Stomach (tissue), 4 donors: ENCODE measurements around the gene CYTH1.

Experiments used
- EP300 ChIP-seq: sonication (generic); formaldehyde crosslinking; IDR thresholded peaks from one replicate; pipeline ENCODE4 v1.6.1; 2017; ENCODE audit warnings: antibody characterized with exemption
- POLR2A ChIP-seq, 4 donors: fragments of 450-650 bp; IDR thresholded peaks; one replicate each; pipeline ENCODE4 v1.6.1; 2016; ENCODE audit warnings: antibody characterized with exemption in 4 of 4, control low read depth in 2 of 4, mild to moderate bottlenecking in 1 of 4, moderate library complexity in 1 of 4
- POLR2AphosphoS5 ChIP-seq, 3 donors: sonication (generic); formaldehyde crosslinking; IDR thresholded peaks; one replicate each; pipeline ENCODE4 v1.6.1; 2016; ENCODE audit warnings: antibody characterized with exemption in 3 of 3
- TF ChIP-seq, protein P1 (sequence below), 7 experiments: fragments of 450-650 bp in 4 of 7; fragments of 200-600 bp in 3 of 7; sonication (generic) in 3 of 7; IDR thresholded peaks; one replicate each; pipeline ENCODE4 v1.5.1; 2016 to 2019; ENCODE audit warnings: antibody characterized with exemption in 7 of 7, control low read depth in 2 of 7, mild to moderate bottlenecking in 1 of 7

DNA sequence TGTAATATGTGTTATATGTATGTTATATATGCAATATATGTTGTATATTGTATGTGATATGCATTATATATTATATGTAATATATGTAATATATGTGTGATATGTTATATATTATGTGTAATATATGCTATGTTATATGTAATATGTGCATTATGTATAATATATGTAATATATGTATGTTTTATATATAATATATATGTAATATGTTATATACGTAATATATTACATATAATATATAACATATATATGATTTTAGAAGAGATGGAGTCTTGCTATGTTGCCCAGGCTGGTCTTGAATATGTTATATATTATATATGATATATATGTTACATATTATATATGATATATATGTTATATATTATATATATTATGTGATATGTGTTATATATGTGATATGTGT lies 139.4 kb downstream of the CYTH1 start:
- TF ChIP-seq POLR2AphosphoS5 (IDR thresholded peaks at IDR 0.05) (no peak), POLR2A (IDR thresholded peaks at IDR 0.05) (no peak), EP300 (no peak)
- TF ChIP-seq, protein P1, sequence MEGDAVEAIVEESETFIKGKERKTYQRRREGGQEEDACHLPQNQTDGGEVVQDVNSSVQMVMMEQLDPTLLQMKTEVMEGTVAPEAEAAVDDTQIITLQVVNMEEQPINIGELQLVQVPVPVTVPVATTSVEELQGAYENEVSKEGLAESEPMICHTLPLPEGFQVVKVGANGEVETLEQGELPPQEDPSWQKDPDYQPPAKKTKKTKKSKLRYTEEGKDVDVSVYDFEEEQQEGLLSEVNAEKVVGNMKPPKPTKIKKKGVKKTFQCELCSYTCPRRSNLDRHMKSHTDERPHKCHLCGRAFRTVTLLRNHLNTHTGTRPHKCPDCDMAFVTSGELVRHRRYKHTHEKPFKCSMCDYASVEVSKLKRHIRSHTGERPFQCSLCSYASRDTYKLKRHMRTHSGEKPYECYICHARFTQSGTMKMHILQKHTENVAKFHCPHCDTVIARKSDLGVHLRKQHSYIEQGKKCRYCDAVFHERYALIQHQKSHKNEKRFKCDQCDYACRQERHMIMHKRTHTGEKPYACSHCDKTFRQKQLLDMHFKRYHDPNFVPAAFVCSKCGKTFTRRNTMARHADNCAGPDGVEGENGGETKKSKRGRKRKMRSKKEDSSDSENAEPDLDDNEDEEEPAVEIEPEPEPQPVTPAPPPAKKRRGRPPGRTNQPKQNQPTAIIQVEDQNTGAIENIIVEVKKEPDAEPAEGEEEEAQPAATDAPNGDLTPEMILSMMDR (IDR thresholded peaks at IDR 0.05), result no peak
